Measurements from ENCODE around the gene SCN3A.

GRCh38 chr2:165164201-165164600 lies 39.6 kb downstream of the SCN3A start:
- no peak for TF ChIP-seq CTCF (IDR thresholded peaks at IDR 0.05; ENCODE audit: low read depth, low read length, poor library complexity, severe bottlenecking)
- no peak for TF ChIP-seq EZH2phosphoT487 (IDR thresholded peaks at IDR 0.05; ENCODE audit: borderline replicate concordance, low read length)

Measured in DOHH2 (cell line).